Heart left ventricle (tissue), 16 donors: ENCODE results near the gene NCLN. TPM values are rescaled to one million over a fixed set of nuclear protein-coding genes. Genes with fewer than 3 reads are reported as not detected.
A peak's percentile ranks its signal among the peaks of the same experiment; 100 is the strongest.

Experiments used
- ATAC-seq, 4 donors: fragments of 200-7000 bp; cut with Tn5 transposase; one replicate each; pipeline ENCODE4 v1.9.1; 2020 to 2022; ENCODE audit warnings: moderate library complexity in 4 of 4, mild to moderate bottlenecking in 3 of 4, moderate number of reproducible peaks in 1 of 4
- DNase-seq, 5 donors: peaks; one replicate each; pipeline ENCODE4 v3.0.0-alpha.2; 2020
- H3K27ac ChIP-seq, 12 donors: fragments of 200-600 bp; sonication (generic) in 4 of 12; one replicate each; pipeline versions ENCODE4 v1.5.0 to v1.8.0; 2016 to 2022; ENCODE audit warnings: mild to moderate bottlenecking in 2 of 12
- H3K27me3 ChIP-seq, 9 donors: fragments of 200-600 bp; sonication (generic) in 2 of 9; one replicate each; pipeline versions ENCODE4 v1.5.1 to v1.8.0; 2016 to 2022; ENCODE audit warnings: mild to moderate bottlenecking in 3 of 9
- H3K36me3 ChIP-seq, 9 donors: fragments of 200-600 bp; sonication (generic) in 2 of 9; one replicate each; pipeline versions ENCODE4 v1.5.0 to v1.8.0; 2018 to 2022; ENCODE audit warnings: mild to moderate bottlenecking in 2 of 9
- H3K4me1 ChIP-seq, 12 donors: fragments of 200-600 bp; sonication (generic) in 4 of 12; one replicate each; pipeline versions ENCODE4 v1.5.0 to v1.8.0; 2016 to 2022; ENCODE audit warnings: mild to moderate bottlenecking in 3 of 12
- H3K4me3 ChIP-seq, 12 donors: fragments of 200-600 bp; sonication (generic) in 4 of 12; one replicate each; pipeline versions ENCODE4 v1.5.0 to v1.8.0; 2017 to 2022; ENCODE audit warnings: mild to moderate bottlenecking in 9 of 12, moderate library complexity in 4 of 12
- H3K9me3 ChIP-seq, 12 donors: fragments of 200-600 bp; sonication (generic) in 4 of 12; one replicate each; pipeline versions ENCODE4 v1.5.0 to v1.8.0; 2016 to 2022; ENCODE audit warnings: mild to moderate bottlenecking in 1 of 12
- CTCF ChIP-seq, 12 donors: fragments of 200-600 bp; sonication (generic) in 4 of 12; IDR thresholded peaks; one replicate each; pipeline versions ENCODE4 v1.5.0 to v1.8.0; 2018 to 2022; ENCODE audit warnings: antibody characterized with exemption in 12 of 12, mild to moderate bottlenecking in 5 of 12
- POLR2A ChIP-seq, 2 donors: fragments of 450-650 bp; IDR thresholded peaks; one replicate each; pipeline ENCODE4 v1.6.1; 2017; ENCODE audit warnings: antibody characterized with exemption in 2 of 2, mild to moderate bottlenecking in 2 of 2, moderate library complexity in 2 of 2
- WGBS, 4 donors: extraction: QIAGEN DNeasy Blood & Tissue Kit in 2 of 4; methylation state at CpG; one replicate each; pipeline versions ENCODE4 v1.1.5 to v1.1.7; 2013 to 2018; 5-methylcytosine and 5-hydroxymethylcytosine counted together
- intact Hi-C, 10 donors: fragments of 100-400 bp; cut with DNase I; formaldehyde crosslinking; loops; one replicate each; pipeline versions ENCODE4 v1.11.1 to v1.14.2; 2022
- polyA plus RNA-seq, 2 donors: library from polyadenylated mRNA; stranded (reverse); fragments of 200-250 nt; gene quantifications; one replicate each; pipeline ENCODE4 v1.2.3, GENCODE V29; 2013
- total RNA-seq, 9 donors: library from RNA; depleted of rRNA in 2 of 9; stranded (reverse); fragments of >200 nt in 2 of 9; fragmentation: NEBNext Ultra II Directional in 3 of 9; extraction: Animal tissue kit (Norgen Biotek cat#: 25700) in 3 of 9; gene quantifications; one replicate each; pipeline versions ENCODE4 v1.1.0 to v1.2.4, GENCODE V29; 2016 to 2023
- donor health status: ischemic (EF 13 %, LVEDD 7.1; RV severe dilation, severe dysfunction).
- donor health status: healthy with polysubstance abuse.
- donor health status: DM: no; HTN: yes; CAD: no.
- donor health status: DM: no; HTN: no; CAD: no.
- donor health status: ischemic (EF 25% LVEDD 6.9; RV normal size, moderate dysfunction).
- donor health status: ischemic (EF 25% LVEDD 5.7; RV mildly dilated, moderate dysfunction).
- donor health status: healthy.
- donor health status: DM: yes; HTN: yes; CAD: no.
- donor health status: ischemic (EF 35%, LVEDD 5.7; RV mildly dilated, moderate dysfunction).
- donor health status: nonischemic (EF 11% LVEDD 7.7; RV severe dilation, severe dysfunction).
- donor health status: DM: yes; HTN: yes; CAD: no.
- donor health status: PGD.
- donor health status: ischemic (EF 29% LVEDD 5.4; RV normal size, mild dysfunction).
- donor health status: nonischemic (EF 23%, LVEDD 6.1; RV moderate dilation, normal function).

The NCLN gene
- total and polyA plus RNA-seq, 11 donors: 16.7 to 67.5 (median 26.4) TPM

GRCh38 chr19:3187662-3188511, 2.2 kb downstream of the NCLN start:
- peak in 1 of 5 donors; percentile 28 for DNase-seq
- H3K9me3 ChIP-seq: no peaks in the 10 kb centered on the region
- H3K4me3 ChIP-seq: peak overlapping the region in 1 of 12 donors; percentile 100
- 89 to 92% (median 91%) methylated on average over 33 to 36 of the region's 36 CpGs for WGBS, 4 donors
- peaks cover 0 to 6% (median 0%) of the 10 kb centered on the region in 9 donors for H3K36me3 ChIP-seq
- TF ChIP-seq CTCF (IDR thresholded peaks at IDR 0.05) (no peak), POLR2A (IDR thresholded peaks at IDR 0.05) (no peak)
- peaks cover 3 to 41% (median 14%) of the 10 kb centered on the region in 12 donors for H3K4me1 ChIP-seq
- no peak for ATAC-seq
- no peak overlapping the region for H3K27ac ChIP-seq
- intact Hi-C loops: no loop called here
- H3K27me3 ChIP-seq: no peaks in the 10 kb centered on the region

- Histone ChIP-seq H3K4me3 (peak overlapping the region in 1 of 12 donors; percentile 13), H3K4me1 (peaks cover 3 to 39% (median 14%) of the 10 kb centered on the region in 12 donors), H3K27ac (no peak overlapping the region), H3K27me3 (no peaks in the 10 kb centered on the region), H3K9me3 (no peaks in the 10 kb centered on the region), H3K36me3 (peaks cover 0 to 16% (median 0%) of the 10 kb centered on the region in 9 donors)
- 90 to 93% (median 91%) methylated on average over 33 to 35 of the region's 35 CpGs for WGBS, 4 donors
- ATAC-seq (no peak), DNase-seq (peak in 1 of 5 donors; percentile 36)
- intact Hi-C loops: no loop called here
- TF ChIP-seq CTCF (IDR thresholded peaks at IDR 0.05): no peak
These were observed 3.2 kb downstream of the NCLN start for GRCh38 chr19:3188627-3189596.

DNA sequence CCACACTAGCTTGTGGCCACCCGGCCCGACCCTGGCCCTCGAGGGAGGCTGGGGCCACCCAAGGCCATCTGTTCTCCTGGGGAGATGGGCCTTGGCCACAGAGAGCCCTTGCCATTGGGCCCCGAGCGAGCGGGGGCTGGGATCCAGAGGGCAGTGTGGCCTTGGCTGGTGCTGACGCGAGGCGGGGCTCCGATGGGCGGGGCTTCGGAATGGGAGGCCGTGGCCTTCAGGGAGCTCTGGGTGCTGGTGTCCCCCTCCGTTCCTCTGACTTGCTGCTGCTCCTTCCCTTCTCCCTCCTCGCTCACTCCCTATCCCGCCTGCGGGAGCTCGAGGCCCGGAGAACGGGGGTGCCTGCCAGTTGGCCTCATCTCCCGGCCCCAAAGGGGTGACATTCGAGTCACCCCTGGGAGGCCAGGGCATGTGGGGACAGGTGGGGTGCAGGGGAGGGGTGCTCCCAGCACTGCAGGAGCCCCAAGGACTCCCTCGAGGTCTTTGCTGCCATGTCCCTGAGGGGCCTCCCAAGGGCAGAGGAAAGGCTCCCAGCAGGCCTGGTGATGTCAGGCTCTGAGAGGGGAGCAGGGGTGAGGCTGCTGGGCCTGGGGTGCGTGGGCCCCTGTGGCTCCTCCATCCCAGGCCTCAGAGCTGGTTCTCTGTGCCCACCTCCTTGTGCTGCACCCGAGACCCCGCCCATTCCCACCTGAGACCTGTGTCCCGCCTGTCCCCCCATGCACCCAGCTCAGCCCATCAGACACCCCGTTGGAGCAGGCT, 4.2 kb downstream of the NCLN start:
- ATAC-seq (no peak), DNase-seq (peak in 1 of 5 donors; percentile 26)
- TF ChIP-seq POLR2A (IDR thresholded peaks at IDR 0.05) (no peak), CTCF (IDR thresholded peaks at IDR 0.05) (no peak)
- H3K4me3 ChIP-seq: no peak overlapping the region
- 85 to 91% (median 89%) methylated on average over 20 to 28 of the region's 28 CpGs for WGBS, 4 donors
- H3K27me3 ChIP-seq: no peaks in the 10 kb centered on the region
- no peak overlapping the region for H3K27ac ChIP-seq
- no peaks in the 10 kb centered on the region for H3K9me3 ChIP-seq
- H3K4me1 ChIP-seq: peaks cover 3 to 33% (median 14%) of the 10 kb centered on the region in 12 donors
- intact Hi-C loops: no loop called here
- peaks cover 0 to 20% (median 0%) of the 10 kb centered on the region in 9 donors for H3K36me3 ChIP-seq
